GM12878 (cell line): ENCODE results near the gene PHLDB1.

Experiments used
- CTCF ChIP-seq, 3 experiments: IDR thresholded peaks in 2 of 3; conservative IDR thresholded peaks in 1 of 3; 2 replicates each; pipeline ENCODE4 v1.5.1; 2011; ENCODE audit warnings: low read depth in 3 of 3, low read length in 3 of 3, mild to moderate bottlenecking in 3 of 3, control low read depth in 2 of 3, moderate library complexity in 2 of 3, inconsistent platforms in 1 of 3, mixed read lengths in 1 of 3; ENCODE audit not compliant: control insufficient read depth in 2 of 3, insufficient read depth in 1 of 3; ENCODE audit errors: extremely low read depth in 1 of 3
- MXI1 ChIP-seq: fragments of 150-350 bp; IDR thresholded peaks from 2 replicates; pipeline ENCODE4 v1.6.1; 2011; ENCODE audit warnings: low read depth, mild to moderate bottlenecking, inconsistent platforms, low read length, improper control_type of control experiment

- no peak for TF ChIP-seq MXI1
- no peak for TF ChIP-seq CTCF (IDR thresholded peaks at IDR 0.05 in 2 of 3, conservative IDR thresholded peaks at IDR 0.05 in 1 of 3; ENCODE audit: control insufficient read depth in 2 of 3, extremely low read depth in 1 of 3, insufficient read depth in 1 of 3, low read depth in 3 of 3, low read length in 3 of 3)
Observed at GRCh38 chr11:118606157-118606843, 1.1 kb upstream of the PHLDB1 start.
